ENCODE measurements around the gene GUK1. TPM values are rescaled to one million over a fixed set of nuclear protein-coding genes. Genes with fewer than 3 reads are reported as not detected.

The GUK1 gene
- polyA plus RNA-seq, 1 donor from 2014 or later = 502 TPM

- no peak overlapping the region for H3K4me2 ChIP-seq (ENCODE audit: low read length)
- no peaks in the 10 kb centered on the region for H3K27me3 ChIP-seq (ENCODE audit: insufficient read depth, low read depth, low read length)
- H3K4me3 ChIP-seq (ENCODE audit: low read length) = no peak overlapping the region
- no peak overlapping the region for H2AFZ ChIP-seq (ENCODE audit: low read depth, low read length)
- H3K9ac ChIP-seq (ENCODE audit: low read length) = no peak overlapping the region
- no peaks in the 10 kb centered on the region for H4K20me1 ChIP-seq (ENCODE audit: insufficient read depth)
- peaks cover 15% of the 10 kb centered on the region for H3K36me3 ChIP-seq (ENCODE audit: insufficient read depth, low read length)
- no peaks in the 10 kb centered on the region for H3K9me2 ChIP-seq (ENCODE audit: insufficient read depth, low read length)
- H3K27ac ChIP-seq (ENCODE audit: low read length) = no peak overlapping the region
- peaks cover 4% of the 10 kb centered on the region for H3K9me3 ChIP-seq (ENCODE audit: low read length)
- peaks cover 60% of the 10 kb centered on the region for H3K79me2 ChIP-seq (replicated peaks; ENCODE audit: insufficient read depth, low read length)
- TF ChIP-seq POLR2AphosphoS5 (IDR thresholded peaks at IDR 0.05) = no peak
- TF ChIP-seq SMC3 (conservative IDR thresholded peaks at IDR 0.05; ENCODE audit: poor library complexity) = no peak
- no peak for TF ChIP-seq EZH2 (IDR thresholded peaks at IDR 0.05; ENCODE audit: borderline replicate concordance, insufficient read depth, low read length, poor library complexity, severe bottlenecking)
- no peak for TF ChIP-seq MXI1 (conservative IDR thresholded peaks at IDR 0.05; ENCODE audit: poor library complexity, severe bottlenecking)
- no peak for TF ChIP-seq REST (IDR thresholded peaks at IDR 0.05; ENCODE audit: borderline replicate concordance)
- no peak for TF ChIP-seq CTCF (IDR thresholded peaks at IDR 0.05; ENCODE audit: poor library complexity, severe bottlenecking)
- no peaks in the 10 kb centered on the region for H3F3A ChIP-seq (ENCODE audit: insufficient read depth, low read length, poor library complexity, severe bottlenecking)
Measured at GRCh38 chr1:228095938-228096337, 44.1 kb upstream of the GUK1 start.

- no peaks in the 10 kb centered on the region for H4K20me1 ChIP-seq (ENCODE audit: insufficient read depth)
- TF ChIP-seq RAD21 (conservative IDR thresholded peaks at IDR 0.05) (no peak), MXI1 (conservative IDR thresholded peaks at IDR 0.05; ENCODE audit: poor library complexity, severe bottlenecking) (no peak), SMC3 (conservative IDR thresholded peaks at IDR 0.05; ENCODE audit: poor library complexity) (no peak), EZH2 (IDR thresholded peaks at IDR 0.05; ENCODE audit: borderline replicate concordance, insufficient read depth, low read length, poor library complexity, severe bottlenecking) (no peak), POLR2AphosphoS5 (IDR thresholded peaks at IDR 0.05) (no peak), EP300 (conservative IDR thresholded peaks at IDR 0.05; ENCODE audit: poor library complexity, severe bottlenecking) (no peak), CTCF (IDR thresholded peaks at IDR 0.05; ENCODE audit: poor library complexity, severe bottlenecking) (no peak), REST (IDR thresholded peaks at IDR 0.05; ENCODE audit: borderline replicate concordance) (no peak), TAF1 (IDR thresholded peaks at IDR 0.05; ENCODE audit: low read depth) (no peak)
- peaks cover 15% of the 10 kb centered on the region for H3K36me3 ChIP-seq (ENCODE audit: insufficient read depth, low read length)
Measured at GRCh38 chr1:228096416-228097332, 43.4 kb upstream of the GUK1 start.

More at GRCh38 chr1:228096416-228097332, 43.4 kb upstream of the GUK1 start:
- no peaks in the 10 kb centered on the region for H3F3A ChIP-seq (ENCODE audit: insufficient read depth, low read length, poor library complexity, severe bottlenecking)
- H3K9ac ChIP-seq (ENCODE audit: low read length) = no peak overlapping the region
- H3K4me3 ChIP-seq (ENCODE audit: low read length) = no peak overlapping the region
- H3K4me2 ChIP-seq (ENCODE audit: low read length) = no peak overlapping the region
- H3K79me2 ChIP-seq (replicated peaks; ENCODE audit: insufficient read depth, low read length) = peaks cover 61% of the 10 kb centered on the region
- no peaks in the 10 kb centered on the region for H3K9me2 ChIP-seq (ENCODE audit: insufficient read depth, low read length)
- H3K27ac ChIP-seq (ENCODE audit: low read length) = no peak overlapping the region
- H2AFZ ChIP-seq (ENCODE audit: low read depth, low read length) = no peak overlapping the region
- H3K9me3 ChIP-seq (ENCODE audit: low read length) = peaks cover 4% of the 10 kb centered on the region
- no peaks in the 10 kb centered on the region for H3K27me3 ChIP-seq (ENCODE audit: insufficient read depth, low read depth, low read length)
